Hepatocyte (in vitro differentiated cells): ENCODE results near the gene NRDC. TPM values are rescaled to one million over a fixed set of nuclear protein-coding genes. Genes with fewer than 3 reads are reported as not detected.
"Not testable (repeated sequence)": the region's sequence is repeated elsewhere in the genome, so short reads cannot be mapped to it uniquely, and the experiment has no call there.

ENCODE experiments used
- DNase-seq: peaks from one replicate; pipeline ENCODE4 v3.0.0-alpha.2; 2016; ENCODE audit warnings: low spot score
- H2AFZ ChIP-seq: fragments of 200-600 bp; sonication (generic); 2 replicates; pipeline ENCODE4 v1.6.0; 2016; ENCODE audit warnings: antibody characterized with exemption, mild to moderate bottlenecking
- H3K27ac ChIP-seq: fragments of 200-600 bp; sonication (generic); 2 replicates; pipeline ENCODE4 v1.5.1; 2016; ENCODE audit warnings: mild to moderate bottlenecking
- H3K27me3 ChIP-seq: fragments of 200-600 bp; sonication (generic); 2 replicates; pipeline ENCODE4 v1.6.1; 2016
- H3K36me3 ChIP-seq: fragments of 200-600 bp; sonication (generic); replicated peaks from 2 replicates; pipeline ENCODE4 v1.5.1; 2016; ENCODE audit warnings: low read depth; ENCODE audit not compliant: insufficient read depth
- H3K4me1 ChIP-seq: fragments of 200-600 bp; sonication (generic); 2 replicates; pipeline ENCODE4 v1.5.1; 2016; ENCODE audit warnings: mild to moderate bottlenecking, moderate library complexity; ENCODE audit not compliant: insufficient read depth
- H3K4me2 ChIP-seq: fragments of 200-600 bp; sonication (generic); 2 replicates; pipeline ENCODE4 v1.6.0; 2016
- H3K4me3 ChIP-seq: fragments of 200-600 bp; sonication (generic); 2 replicates; pipeline ENCODE4 v1.5.1; 2016; ENCODE audit warnings: mild to moderate bottlenecking
- H3K79me2 ChIP-seq: fragments of 200-600 bp; sonication (generic); 2 replicates; pipeline ENCODE4 v1.6.0; 2017; ENCODE audit warnings: mild to moderate bottlenecking
- H3K9me2 ChIP-seq: fragments of 200-600 bp; sonication (generic); replicated peaks from 2 replicates; pipeline ENCODE4 v1.6.0; 2017; ENCODE audit warnings: mild to moderate bottlenecking; ENCODE audit not compliant: insufficient read depth
- H3K9me3 ChIP-seq: fragments of 200-600 bp; sonication (generic); 2 replicates; pipeline ENCODE4 v1.5.1; 2016; ENCODE audit warnings: low read depth, mild to moderate bottlenecking
- H4K20me1 ChIP-seq: fragments of 200-600 bp; sonication (generic); 2 replicates; pipeline ENCODE4 v1.6.0; 2016; ENCODE audit warnings: mild to moderate bottlenecking; ENCODE audit not compliant: insufficient read depth, poor library complexity, severe bottlenecking
- CTCF ChIP-seq: fragments of 200-600 bp; sonication (generic); IDR thresholded peaks from 2 replicates; pipeline ENCODE4 v1.5.1; 2016; ENCODE audit warnings: antibody characterized with exemption, mild to moderate bottlenecking; ENCODE audit not compliant: poor library complexity
- EZH2 ChIP-seq: fragments of 200-600 bp; sonication (generic); IDR thresholded peaks from 2 replicates; pipeline ENCODE4 v1.6.1; 2016; ENCODE audit warnings: antibody characterized with exemption, mild to moderate bottlenecking, borderline replicate concordance
- EZH2phosphoT487 ChIP-seq: fragments of 200-600 bp; sonication (generic); IDR thresholded peaks from one replicate; pipeline ENCODE4 v1.6.1; 2018; ENCODE audit warnings: antibody characterized with exemption, mild to moderate bottlenecking, low read depth, moderate library complexity; ENCODE audit not compliant: unreplicated experiment, severe bottlenecking
- whole genome bisulfite sequencing: methylation state at CpG from one replicate; pipeline ENCODE4 v1.1.6; 2016; ENCODE audit warnings: low lambda C conversion rate; ENCODE audit errors: missing lambda C conversion rate; 5-methylcytosine and 5-hydroxymethylcytosine counted together
- polyA plus RNA-seq: library from polyadenylated mRNA; unstranded; fragments of >200 nt; fragmentation: Nextera tagmentation; extraction: Ambion mirVana; gene quantifications from 2 replicates; pipeline ENCODE4 v1.2.1, GENCODE V29; 2016
- total RNA-seq: library from RNA; depleted of rRNA; stranded (reverse); fragments of >200 nt; gene quantifications from 2 replicates; pipeline ENCODE4 v1.2.3, GENCODE V29; 2014

Gene NRDC
- total and polyA plus RNA-seq, 2 experiments from 2014 or later: 82.2 to 89.4 TPM

- Histone ChIP-seq H2AFZ (no peak overlapping the region), H3K9me3 (no peaks in the 10 kb centered on the region), H3K36me3 (no peaks in the 10 kb centered on the region), H3K27me3 (no peaks in the 10 kb centered on the region), H3K4me2 (no peak overlapping the region), H3K9me2 (no peaks in the 10 kb centered on the region), H4K20me1 (no peaks in the 10 kb centered on the region), H3K79me2 (no peaks in the 10 kb centered on the region), H3K4me1 (no peaks in the 10 kb centered on the region), H3K4me3 (no peak overlapping the region), H3K27ac (no peak overlapping the region)
- WGBS: 83% methylated on average over 10 of the region's 10 CpGs
- no peak for DNase-seq
- TF ChIP-seq CTCF: no peak
- TF ChIP-seq EZH2phosphoT487: no peak
- TF ChIP-seq EZH2: no peak
These were observed 20.5 kb upstream of the NRDC start for GRCh38 chr1:51899022-51899421.

- no peaks in the 10 kb centered on the region for H3K27me3 ChIP-seq
- no peak overlapping the region for H3K4me3 ChIP-seq
- H3K36me3 ChIP-seq: no peaks in the 10 kb centered on the region
- DNase-seq: no peak
- no peaks in the 10 kb centered on the region for H3K79me2 ChIP-seq
- no peaks in the 10 kb centered on the region for H3K9me2 ChIP-seq
- TF ChIP-seq CTCF (no peak), EZH2 (no peak), EZH2phosphoT487 (no peak)
- no peaks in the 10 kb centered on the region for H3K9me3 ChIP-seq
- H2AFZ ChIP-seq: no peak overlapping the region
- H3K4me2 ChIP-seq: no peak overlapping the region
- WGBS: 75% methylated on average over 6 of the region's 6 CpGs
- H4K20me1 ChIP-seq: no peaks in the 10 kb centered on the region
- H3K27ac ChIP-seq: no peak overlapping the region
- no peaks in the 10 kb centered on the region for H3K4me1 ChIP-seq
These were observed 19.7 kb upstream of the NRDC start for GRCh38 chr1:51898090-51898734.

DNA sequence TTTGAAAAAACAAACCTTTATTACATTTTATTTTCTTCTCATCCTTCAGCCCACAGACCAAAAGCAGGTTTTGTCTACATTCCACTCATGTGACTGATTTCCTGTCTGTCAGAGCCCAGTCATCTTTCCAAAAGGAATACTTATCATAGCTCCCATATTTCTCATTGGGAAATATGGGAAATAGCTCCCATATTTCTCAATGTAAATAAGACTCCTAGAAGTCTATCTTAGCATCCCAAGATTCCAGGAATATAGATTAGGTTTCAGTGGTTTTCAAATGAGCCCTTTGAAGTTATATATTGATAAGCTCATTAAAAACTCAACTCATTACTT lies 19.1 kb upstream of the NRDC start:
- H2AFZ ChIP-seq: no peak overlapping the region
- no peaks in the 10 kb centered on the region for H3K27me3 ChIP-seq
- H3K4me3 ChIP-seq: no peak overlapping the region
- no peak overlapping the region for H3K4me2 ChIP-seq
- no peaks in the 10 kb centered on the region for H3K36me3 ChIP-seq
- TF ChIP-seq CTCF (no peak), EZH2 (no peak), EZH2phosphoT487 (no peak)
- no peaks in the 10 kb centered on the region for H3K79me2 ChIP-seq
- no peaks in the 10 kb centered on the region for H3K9me3 ChIP-seq
- H3K4me1 ChIP-seq: no peaks in the 10 kb centered on the region
- H4K20me1 ChIP-seq: no peaks in the 10 kb centered on the region
- DNase-seq: no peak
- H3K9me2 ChIP-seq: no peaks in the 10 kb centered on the region
- no peak overlapping the region for H3K27ac ChIP-seq

GRCh38 chr1:51894748-51895147 lies 16.2 kb upstream of the NRDC start:
- H4K20me1 ChIP-seq, H3K9me3 ChIP-seq, H3K27me3 ChIP-seq, H3K9me2 ChIP-seq, H3K36me3 ChIP-seq, DNase-seq, H3K4me2 ChIP-seq, H3K4me3 ChIP-seq, H3K27ac ChIP-seq, H3K79me2 ChIP-seq, H3K4me1 ChIP-seq, H2AFZ ChIP-seq: not testable (repeated sequence)
- WGBS: 88% methylated on average over 2 of the region's 2 CpGs
